Measurements from ENCODE around the gene AUTS2.

The AUTS2 gene

GRCh38 chr7:69585169-69585568, 13.1 kb upstream of the AUTS2 start:
- no peak for ATAC-seq (ENCODE audit: low read depth)
- no peaks in the 10 kb centered on the region for H3K27me3 ChIP-seq (ENCODE audit: insufficient read depth, poor library complexity, severe bottlenecking)
- no peak overlapping the region for H3K27ac ChIP-seq (ENCODE audit: poor library complexity, severe bottlenecking)
- no peak for DNase-seq (ENCODE audit: low spot score)
- H3K4me3 ChIP-seq (ENCODE audit: severe bottlenecking): no peak overlapping the region
- no peaks in the 10 kb centered on the region for H3K4me1 ChIP-seq (ENCODE audit: insufficient read depth, poor library complexity, severe bottlenecking)
- H3K9me3 ChIP-seq (ENCODE audit: severe bottlenecking): no peaks in the 10 kb centered on the region
- TF ChIP-seq CTCF (IDR thresholded peaks at IDR 0.05; ENCODE audit: poor library complexity, severe bottlenecking): no peak
- no peaks in the 10 kb centered on the region for H3K36me3 ChIP-seq (ENCODE audit: low read depth)

DNA sequence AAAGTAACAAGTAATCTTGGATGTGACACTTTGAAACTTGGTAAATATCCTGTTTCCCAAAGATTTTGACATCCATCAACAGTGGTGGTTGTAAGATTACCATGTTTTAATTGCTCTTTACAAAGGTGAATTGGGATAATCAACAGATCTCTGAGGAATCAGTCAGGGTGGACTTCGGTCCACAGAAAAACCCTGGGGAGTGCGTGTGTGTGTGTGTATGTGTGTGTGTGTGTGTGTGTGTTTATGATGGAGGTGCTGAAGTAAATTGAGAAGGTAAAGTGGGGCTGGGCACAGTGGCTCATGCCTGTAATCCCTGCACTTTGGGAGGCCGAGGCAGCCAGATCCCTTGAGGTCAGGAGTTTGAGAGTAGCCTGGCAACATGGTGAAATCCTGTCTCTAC, 12.0 kb upstream of the AUTS2 start:
- no peaks in the 10 kb centered on the region for H3K4me1 ChIP-seq (ENCODE audit: insufficient read depth, poor library complexity, severe bottlenecking)
- ATAC-seq (ENCODE audit: low read depth) (no peak), DNase-seq (ENCODE audit: low spot score) (no peak)
- H3K9me3 ChIP-seq (ENCODE audit: severe bottlenecking): no peaks in the 10 kb centered on the region
- H3K27ac ChIP-seq (ENCODE audit: poor library complexity, severe bottlenecking): no peak overlapping the region
- no peak overlapping the region for H3K4me3 ChIP-seq (ENCODE audit: severe bottlenecking)
- no peaks in the 10 kb centered on the region for H3K27me3 ChIP-seq (ENCODE audit: insufficient read depth, poor library complexity, severe bottlenecking)
- no peak for TF ChIP-seq CTCF (IDR thresholded peaks at IDR 0.05; ENCODE audit: poor library complexity, severe bottlenecking)
- H3K36me3 ChIP-seq (ENCODE audit: low read depth): no peaks in the 10 kb centered on the region

DNA sequence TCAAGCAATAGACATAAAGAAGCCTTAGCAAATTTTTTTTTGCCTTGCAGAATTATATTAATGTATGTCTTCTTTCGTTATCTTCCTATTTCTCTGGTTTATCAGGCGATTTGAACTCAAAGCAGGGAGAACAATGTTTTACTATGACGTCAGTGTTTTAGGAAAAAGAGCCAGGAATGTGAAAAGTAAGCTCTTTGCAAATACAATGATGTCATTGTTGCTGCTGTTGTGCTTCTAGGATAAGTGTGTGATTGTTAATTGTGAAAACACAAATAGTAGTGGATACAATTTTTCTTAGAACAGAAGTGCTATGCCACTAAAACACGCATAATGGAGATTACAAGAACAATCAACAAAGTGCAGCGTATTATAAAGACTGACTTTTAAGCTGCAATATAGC, 9.5 kb upstream of the AUTS2 start:
- H3K4me3 ChIP-seq (ENCODE audit: severe bottlenecking): no peak overlapping the region
- H3K36me3 ChIP-seq (ENCODE audit: low read depth): no peaks in the 10 kb centered on the region
- H3K4me1 ChIP-seq (ENCODE audit: insufficient read depth, poor library complexity, severe bottlenecking): no peaks in the 10 kb centered on the region
- H3K9me3 ChIP-seq (ENCODE audit: severe bottlenecking): no peaks in the 10 kb centered on the region
- H3K27me3 ChIP-seq (ENCODE audit: insufficient read depth, poor library complexity, severe bottlenecking): no peaks in the 10 kb centered on the region
- no peak for TF ChIP-seq CTCF (IDR thresholded peaks at IDR 0.05; ENCODE audit: poor library complexity, severe bottlenecking)
- ATAC-seq (ENCODE audit: low read depth) (no peak), DNase-seq (ENCODE audit: low spot score) (no peak)
- H3K27ac ChIP-seq (ENCODE audit: poor library complexity, severe bottlenecking): no peak overlapping the region

DNA sequence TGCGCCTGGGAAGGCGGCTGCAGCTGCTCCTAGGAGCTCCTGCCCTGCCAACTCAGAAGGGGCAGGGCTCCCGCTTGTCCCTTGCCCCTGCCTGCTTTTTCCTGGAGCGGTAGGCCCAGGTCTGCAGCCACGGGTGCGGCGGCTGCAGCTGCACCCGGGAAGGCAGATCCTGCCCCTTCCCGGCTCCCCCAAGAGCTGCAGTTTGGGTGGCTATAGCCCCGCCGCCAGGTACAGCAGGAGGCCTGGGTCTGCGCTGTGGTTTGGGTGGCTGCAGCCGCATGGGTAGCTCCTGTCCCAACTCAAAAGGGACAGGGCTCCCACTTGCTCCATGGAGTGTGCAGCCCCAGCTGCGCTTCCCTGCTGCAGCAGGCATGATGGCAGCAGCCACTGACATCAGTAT, 6.5 kb upstream of the AUTS2 start:
- ATAC-seq (ENCODE audit: low read depth): no peak

GRCh38 chr7:69593511-69593910, 4.8 kb upstream of the AUTS2 start:
- ATAC-seq (ENCODE audit: low read depth) (no peak), DNase-seq (ENCODE audit: low spot score) (no peak)
- H3K9me3 ChIP-seq (ENCODE audit: severe bottlenecking): peaks cover 2% of the 10 kb centered on the region
- TF ChIP-seq CTCF (IDR thresholded peaks at IDR 0.05; ENCODE audit: poor library complexity, severe bottlenecking): no peak
- no peaks in the 10 kb centered on the region for H3K4me1 ChIP-seq (ENCODE audit: insufficient read depth, poor library complexity, severe bottlenecking)
- no peak overlapping the region for H3K27ac ChIP-seq (ENCODE audit: poor library complexity, severe bottlenecking)
- peaks cover 24% of the 10 kb centered on the region for H3K27me3 ChIP-seq (ENCODE audit: insufficient read depth, poor library complexity, severe bottlenecking)
- no peaks in the 10 kb centered on the region for H3K36me3 ChIP-seq (ENCODE audit: low read depth)
- H3K4me3 ChIP-seq (ENCODE audit: severe bottlenecking): no peak overlapping the region

More for the DNA sequence above, 6.5 kb upstream of the AUTS2 start:
- no peaks in the 10 kb centered on the region for H3K4me1 ChIP-seq (ENCODE audit: insufficient read depth, poor library complexity, severe bottlenecking)
- H3K36me3 ChIP-seq (ENCODE audit: low read depth): no peaks in the 10 kb centered on the region
- no peak overlapping the region for H3K4me3 ChIP-seq (ENCODE audit: severe bottlenecking)
- no peak for TF ChIP-seq CTCF (IDR thresholded peaks at IDR 0.05; ENCODE audit: poor library complexity, severe bottlenecking)
- DNase-seq (ENCODE audit: low spot score): no peak
- H3K9me3 ChIP-seq (ENCODE audit: severe bottlenecking): peaks cover 2% of the 10 kb centered on the region
- no peak overlapping the region for H3K27ac ChIP-seq (ENCODE audit: poor library complexity, severe bottlenecking)
- peaks cover 13% of the 10 kb centered on the region for H3K27me3 ChIP-seq (ENCODE audit: insufficient read depth, poor library complexity, severe bottlenecking)
